Type B pancreatic cell (in vitro differentiated cells): ENCODE measurements around the gene FRAS1. TPM values are rescaled to one million over a fixed set of nuclear protein-coding genes. Genes with fewer than 3 reads are reported as not detected.
A peak's percentile ranks its signal among the peaks of the same experiment; 100 is the strongest.

ENCODE experiments used
- DNase-seq: peaks from one replicate; pipeline ENCODE4 v3.0.0; 2021; ENCODE audit warnings: mixed read lengths; ENCODE audit not compliant: unreplicated experiment; ENCODE audit errors: extremely low spot score
- H3K27ac Mint-ChIP-seq: 2 replicates; pipeline ENCODE4 v1.8.0; 2021; ENCODE audit warnings: mild to moderate bottlenecking, mixed read lengths
- H3K27me3 Mint-ChIP-seq: 2 replicates; pipeline ENCODE4 v1.8.0; 2021; ENCODE audit warnings: mixed read lengths
- H3K36me3 Mint-ChIP-seq: 2 replicates; pipeline ENCODE4 v1.8.0; 2021; ENCODE audit warnings: mixed read lengths
- H3K4me1 Mint-ChIP-seq: one replicate; pipeline ENCODE4 v1.8.0; 2021; ENCODE audit warnings: mixed read lengths; ENCODE audit not compliant: unreplicated experiment
- H3K4me3 Mint-ChIP-seq: 2 replicates; pipeline ENCODE4 v1.8.0; 2021; ENCODE audit warnings: mild to moderate bottlenecking, mixed read lengths
- H3K9me3 Mint-ChIP-seq: 2 replicates; pipeline ENCODE4 v1.8.0; 2021; ENCODE audit warnings: mixed read lengths
- total RNA-seq: library from RNA; stranded (reverse); gene quantifications from 2 replicates; pipeline ENCODE4 v1.2.1, GENCODE V29; 2021; ENCODE audit warnings: low replicate concordance
- TF ChIP-seq, protein P1 (sequence below): fragments of 200-600 bp; sonication (generic); conservative IDR thresholded peaks from 2 replicates; pipeline ENCODE4 v1.5.0; 2021; ENCODE audit warnings: antibody characterized with exemption, mild to moderate bottlenecking

The FRAS1 gene
- total RNA-seq, 1 donor from 2014 or later = 37.7 TPM

GRCh38 chr4:78337244-78338020 is 280.3 kb downstream of the FRAS1 start:
- TF ChIP-seq, protein P1, sequence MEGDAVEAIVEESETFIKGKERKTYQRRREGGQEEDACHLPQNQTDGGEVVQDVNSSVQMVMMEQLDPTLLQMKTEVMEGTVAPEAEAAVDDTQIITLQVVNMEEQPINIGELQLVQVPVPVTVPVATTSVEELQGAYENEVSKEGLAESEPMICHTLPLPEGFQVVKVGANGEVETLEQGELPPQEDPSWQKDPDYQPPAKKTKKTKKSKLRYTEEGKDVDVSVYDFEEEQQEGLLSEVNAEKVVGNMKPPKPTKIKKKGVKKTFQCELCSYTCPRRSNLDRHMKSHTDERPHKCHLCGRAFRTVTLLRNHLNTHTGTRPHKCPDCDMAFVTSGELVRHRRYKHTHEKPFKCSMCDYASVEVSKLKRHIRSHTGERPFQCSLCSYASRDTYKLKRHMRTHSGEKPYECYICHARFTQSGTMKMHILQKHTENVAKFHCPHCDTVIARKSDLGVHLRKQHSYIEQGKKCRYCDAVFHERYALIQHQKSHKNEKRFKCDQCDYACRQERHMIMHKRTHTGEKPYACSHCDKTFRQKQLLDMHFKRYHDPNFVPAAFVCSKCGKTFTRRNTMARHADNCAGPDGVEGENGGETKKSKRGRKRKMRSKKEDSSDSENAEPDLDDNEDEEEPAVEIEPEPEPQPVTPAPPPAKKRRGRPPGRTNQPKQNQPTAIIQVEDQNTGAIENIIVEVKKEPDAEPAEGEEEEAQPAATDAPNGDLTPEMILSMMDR = no peak
- peaks cover 29% of the 10 kb centered on the region for H3K4me1 Mint-ChIP-seq
- H3K27ac Mint-ChIP-seq = no peak overlapping the region
- peaks cover 8% of the 10 kb centered on the region for H3K9me3 Mint-ChIP-seq
- H3K4me3 Mint-ChIP-seq = peak overlapping the region; percentile 15
- H3K36me3 Mint-ChIP-seq = peaks cover 40% of the 10 kb centered on the region
- DNase-seq = no peak
- no peaks in the 10 kb centered on the region for H3K27me3 Mint-ChIP-seq

DNA sequence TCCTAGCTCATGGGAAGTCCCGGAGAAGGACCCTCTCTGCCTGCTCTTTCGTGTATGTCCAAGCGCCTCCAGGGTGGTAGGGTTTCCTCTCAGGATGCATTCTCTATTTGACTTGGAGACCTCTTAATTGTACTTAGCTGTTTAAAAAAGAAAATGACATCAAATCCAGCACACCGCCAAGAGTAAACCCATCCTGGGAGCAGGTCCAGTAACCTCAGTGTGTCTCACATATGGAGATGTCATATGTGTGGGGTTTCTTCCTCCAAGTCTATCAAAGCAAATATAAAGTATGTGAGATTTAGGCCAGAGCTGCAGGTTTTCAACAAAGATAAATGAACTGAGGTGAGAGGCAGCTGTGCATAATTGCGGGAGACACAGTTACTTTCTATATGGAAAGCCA is 285.0 kb downstream of the FRAS1 start:
- Mint-ChIP-seq H3K9me3 (peaks cover 4% of the 10 kb centered on the region), H3K27me3 (no peaks in the 10 kb centered on the region), H3K4me1 (peaks cover 4% of the 10 kb centered on the region), H3K27ac (no peak overlapping the region), H3K36me3 (peaks cover 27% of the 10 kb centered on the region), H3K4me3 (no peak overlapping the region)
- TF ChIP-seq, protein P1 = no peak
- no peak for DNase-seq

DNA sequence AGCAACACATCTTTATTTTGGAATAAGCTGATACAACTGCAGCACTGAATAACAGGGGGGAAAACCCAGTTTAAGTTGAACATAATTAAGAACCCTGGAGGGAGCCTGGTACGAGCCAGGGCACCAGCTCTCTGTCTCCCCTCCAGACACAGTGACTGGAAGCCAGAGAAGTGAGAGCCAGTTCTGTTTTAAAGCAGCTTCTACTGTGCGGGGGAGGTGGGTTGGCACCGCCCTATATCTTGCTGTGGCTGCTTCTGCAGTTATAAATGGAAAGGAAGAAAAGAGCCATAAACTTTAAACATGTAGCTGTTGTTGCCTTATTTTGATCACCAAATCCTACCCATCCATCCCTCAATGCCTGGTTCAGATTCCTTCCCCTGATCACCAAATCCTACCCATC is 286.6 kb downstream of the FRAS1 start:
- H3K36me3 Mint-ChIP-seq = peaks cover 18% of the 10 kb centered on the region
- H3K4me3 Mint-ChIP-seq = no peak overlapping the region
- no peaks in the 10 kb centered on the region for H3K27me3 Mint-ChIP-seq
- TF ChIP-seq, protein P1 = no peak
- DNase-seq = no peak
- no peak overlapping the region for H3K27ac Mint-ChIP-seq
- H3K4me1 Mint-ChIP-seq = no peaks in the 10 kb centered on the region
- H3K9me3 Mint-ChIP-seq = peaks cover 4% of the 10 kb centered on the region

DNA sequence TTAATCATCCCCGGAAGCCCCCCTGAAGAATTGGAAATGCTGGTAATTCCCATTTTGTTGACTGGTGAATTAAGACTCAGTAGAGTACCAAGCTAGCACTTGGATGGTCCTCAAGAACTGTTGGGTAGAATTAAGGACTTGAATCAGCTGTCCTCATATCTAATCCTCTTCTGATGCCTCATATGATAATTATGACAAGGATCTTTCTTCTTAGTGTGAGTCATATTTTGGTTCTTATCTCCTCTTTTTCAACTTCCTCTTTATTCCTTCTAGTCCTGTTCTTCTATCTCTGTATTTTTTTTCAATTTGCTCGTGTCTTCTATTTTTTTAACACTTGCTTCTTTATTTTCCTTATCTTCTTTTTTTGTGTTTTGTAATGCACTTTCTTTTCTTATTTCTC is 288.1 kb downstream of the FRAS1 start:
- Mint-ChIP-seq H3K4me1 (no peaks in the 10 kb centered on the region), H3K27me3 (no peaks in the 10 kb centered on the region), H3K9me3 (no peaks in the 10 kb centered on the region), H3K36me3 (peaks cover 12% of the 10 kb centered on the region), H3K4me3 (no peak overlapping the region), H3K27ac (no peak overlapping the region)
- TF ChIP-seq, protein P1 = no peak
- DNase-seq = no peak

- no peaks in the 10 kb centered on the region for H3K9me3 Mint-ChIP-seq
- peaks cover 7% of the 10 kb centered on the region for H3K36me3 Mint-ChIP-seq
- DNase-seq = no peak
- TF ChIP-seq, protein P1 = no peak
- no peaks in the 10 kb centered on the region for H3K27me3 Mint-ChIP-seq
- H3K4me3 Mint-ChIP-seq = no peak overlapping the region
- H3K27ac Mint-ChIP-seq = no peak overlapping the region
- H3K4me1 Mint-ChIP-seq = no peaks in the 10 kb centered on the region
Measured at GRCh38 chr4:78346222-78346621, 289.1 kb downstream of the FRAS1 start.
